WTC11 (cell line): ENCODE measurements around the gene UBE2D2. TPM values are rescaled to one million over a fixed set of nuclear protein-coding genes. Genes with fewer than 3 reads are reported as not detected.
A peak's percentile ranks its signal among the peaks of the same experiment; 100 is the strongest.

Experiments
- EMX1 ChIP-seq: fragments of 250-450 bp; sonication (Bioruptor Pico); IDR thresholded peaks from 2 replicates; pipeline ENCODE4 v1.8.0; 2021; ENCODE audit warnings: mild to moderate bottlenecking
- ETV6 ChIP-seq: sonication (generic); formaldehyde crosslinking; IDR thresholded peaks from 2 replicates; pipeline ENCODE4 v1.8.1; 2022; ENCODE audit warnings: mild to moderate bottlenecking, missing genetic modification reagents
- FOXJ3 ChIP-seq: sonication (generic); formaldehyde crosslinking; IDR thresholded peaks from 2 replicates; pipeline ENCODE4 v1.9.0; 2021; ENCODE audit warnings: missing genetic modification reagents, mild to moderate bottlenecking, borderline replicate concordance
- FOXK1 ChIP-seq: sonication (generic); formaldehyde crosslinking; IDR thresholded peaks from 2 replicates; pipeline ENCODE4 v1.8.0; 2022; ENCODE audit warnings: mild to moderate bottlenecking, moderate library complexity, missing genetic modification reagents
- GTF2I ChIP-seq: fragments of 250-450 bp; sonication (Bioruptor Pico); conservative IDR thresholded peaks from 2 replicates; pipeline ENCODE4 v1.4.0; 2021; ENCODE audit warnings: mild to moderate bottlenecking
- MYBL2 ChIP-seq: sonication (generic); formaldehyde crosslinking; IDR thresholded peaks from 2 replicates; pipeline ENCODE4 v1.8.1; 2023; ENCODE audit warnings: mild to moderate bottlenecking, moderate library complexity, missing genetic modification reagents
- NFE2L1 ChIP-seq: sonication (generic); formaldehyde crosslinking; IDR thresholded peaks from 2 replicates; pipeline ENCODE4 v1.8.1; 2023; ENCODE audit warnings: missing genetic modification reagents
- NFYB ChIP-seq: sonication (generic); formaldehyde crosslinking; conservative IDR thresholded peaks from 2 replicates; pipeline ENCODE4 v1.8.0; 2022; ENCODE audit warnings: low read depth, missing genetic modification reagents
- RORB ChIP-seq: fragments of 250-450 bp; sonication (Bioruptor Pico); IDR thresholded peaks from 2 replicates; pipeline ENCODE4 v1.9.0; 2021; ENCODE audit warnings: mild to moderate bottlenecking
- SMAD3 ChIP-seq: sonication (generic); formaldehyde crosslinking; IDR thresholded peaks from 2 replicates; pipeline ENCODE4 v1.8.0; 2022; ENCODE audit warnings: missing genetic modification reagents, mild to moderate bottlenecking, borderline replicate concordance
- SMAD4 ChIP-seq: sonication (generic); formaldehyde crosslinking; IDR thresholded peaks from 2 replicates; pipeline ENCODE4 v1.8.0; 2022; ENCODE audit warnings: mild to moderate bottlenecking, missing genetic modification reagents
- TEAD4 ChIP-seq: sonication (generic); formaldehyde crosslinking; IDR thresholded peaks from 2 replicates; pipeline ENCODE4 v1.8.0; 2022; ENCODE audit warnings: mild to moderate bottlenecking, missing genetic modification reagents
- TP53 ChIP-seq: sonication (generic); formaldehyde crosslinking; IDR thresholded peaks from 2 replicates; pipeline ENCODE4 v1.8.1; 2023; ENCODE audit warnings: mild to moderate bottlenecking, missing genetic modification reagents
- ZNF232 ChIP-seq: sonication (generic); formaldehyde crosslinking; IDR thresholded peaks from 2 replicates; pipeline ENCODE4 v1.8.0; 2022; ENCODE audit warnings: mild to moderate bottlenecking, missing genetic modification reagents
- total RNA-seq: library from RNA; stranded (reverse); gene quantifications from 3 replicates; pipeline ENCODE4 v1.2.3, GENCODE V29; 2021
- TF ChIP-seq, protein P1 (sequence below): sonication (generic); formaldehyde crosslinking; IDR thresholded peaks from 2 replicates; pipeline ENCODE4 v1.8.0; 2023; ENCODE audit warnings: missing genetic modification reagents
- TF ChIP-seq, protein P2 (sequence below): sonication (generic); formaldehyde crosslinking; IDR thresholded peaks from 2 replicates; pipeline ENCODE4 v1.8.0; 2022; ENCODE audit warnings: missing genetic modification reagents
- TF ChIP-seq, protein P3 (sequence below): sonication (generic); formaldehyde crosslinking; IDR thresholded peaks from 2 replicates; pipeline ENCODE4 v1.8.0; 2022; ENCODE audit warnings: mild to moderate bottlenecking, missing genetic modification reagents
- TF ChIP-seq, protein P4 (sequence below): fragments of 250-450 bp; sonication (Bioruptor Pico); IDR thresholded peaks from 2 replicates; pipeline ENCODE4 v1.9.0; 2021; ENCODE audit warnings: mild to moderate bottlenecking, borderline replicate concordance
- TF ChIP-seq, protein P5 (sequence below): sonication (generic); formaldehyde crosslinking; IDR thresholded peaks from 2 replicates; pipeline ENCODE4 v1.8.1; 2022; ENCODE audit warnings: low read depth, mild to moderate bottlenecking, moderate library complexity, missing genetic modification reagents, borderline replicate concordance
- TF ChIP-seq, protein P6 (sequence below): sonication (generic); formaldehyde crosslinking; IDR thresholded peaks from 2 replicates; pipeline ENCODE4 v1.8.1; 2022; ENCODE audit warnings: missing genetic modification reagents, borderline replicate concordance
- TF ChIP-seq, protein P7 (sequence below): fragments of 250-450 bp; sonication (Bioruptor Pico); IDR thresholded peaks from 2 replicates; pipeline ENCODE4 v1.9.0; 2021; ENCODE audit warnings: mild to moderate bottlenecking

The UBE2D2 gene
- total RNA-seq, 1 experiment from 2014 or later: 183 TPM

DNA sequence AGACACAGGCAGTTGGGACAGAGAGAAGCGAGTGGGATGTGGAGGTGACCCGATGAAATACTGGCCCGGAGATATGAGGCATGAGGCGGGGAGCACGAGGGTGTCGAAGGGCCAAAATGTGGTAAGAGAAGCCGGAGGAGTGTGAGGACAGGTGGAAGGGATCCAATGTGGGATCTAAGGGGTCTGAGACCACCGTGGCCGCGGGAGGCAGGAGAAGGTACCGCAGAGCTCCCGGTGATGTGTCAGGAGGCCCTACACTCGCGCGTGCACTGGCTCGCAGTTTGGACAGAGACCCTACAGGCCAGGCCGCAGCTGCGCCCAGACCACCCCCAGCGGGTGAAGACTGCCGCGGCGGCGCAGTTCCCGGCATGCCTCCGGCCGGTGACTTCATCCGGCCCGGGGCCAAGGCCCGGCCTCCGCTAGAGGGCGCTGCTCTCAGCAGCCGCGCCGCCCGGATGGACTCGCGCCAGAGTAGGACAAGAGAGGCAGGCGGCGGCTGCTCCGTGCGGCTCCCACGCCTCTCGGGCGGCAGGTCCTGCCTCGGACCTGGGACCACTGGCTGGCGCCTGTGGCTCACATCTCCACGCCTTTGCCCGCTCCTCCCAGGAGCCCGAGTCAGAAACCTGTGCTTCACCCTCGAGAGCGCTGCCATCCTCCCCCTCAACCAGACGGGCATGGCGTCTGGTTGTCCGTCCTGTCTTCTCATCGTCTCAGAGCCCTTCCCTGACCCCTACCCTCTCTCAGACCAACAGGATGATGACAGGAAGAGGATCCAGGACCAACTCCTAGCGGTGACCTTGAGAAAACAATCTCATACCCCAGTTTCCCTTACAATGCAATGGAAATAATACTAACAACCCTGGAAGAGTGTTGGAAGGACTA, 43.2 kb upstream of the UBE2D2 start (continued):
- TF ChIP-seq FOXJ3 (CRISPR knock-in tag) (no peak), ETV6 (CRISPR knock-in tag) (peak; percentile 91), NFE2L1 (CRISPR knock-in tag) (peak; percentile 30; the same call in 1 of the 2 replicates), GTF2I (no peak), EMX1 (CRISPR knock-in tag) (0 out of 2 replicates have a peak, but pooled peaks have one; percentile 20), SMAD3 (CRISPR knock-in tag) (peak; percentile 76; the same call in 1 of the 2 replicates), MYBL2 (CRISPR knock-in tag) (peak; percentile 69; the same call in 1 of the 2 replicates), ZNF232 (CRISPR knock-in tag) (peak; percentile 91), SMAD4 (CRISPR knock-in tag) (peak; percentile 25; the same call in 1 of the 2 replicates), NFYB (CRISPR knock-in tag) (0 out of 2 replicates have a peak, but pooled peaks have one; percentile 14), TEAD4 (CRISPR knock-in tag) (peak; percentile 23; the same call in 1 of the 2 replicates), TP53 (CRISPR knock-in tag) (peak; percentile 32; the same call in 1 of the 2 replicates), FOXK1 (CRISPR knock-in tag) (no peak), RORB (no peak)
- TF ChIP-seq, protein P1, sequence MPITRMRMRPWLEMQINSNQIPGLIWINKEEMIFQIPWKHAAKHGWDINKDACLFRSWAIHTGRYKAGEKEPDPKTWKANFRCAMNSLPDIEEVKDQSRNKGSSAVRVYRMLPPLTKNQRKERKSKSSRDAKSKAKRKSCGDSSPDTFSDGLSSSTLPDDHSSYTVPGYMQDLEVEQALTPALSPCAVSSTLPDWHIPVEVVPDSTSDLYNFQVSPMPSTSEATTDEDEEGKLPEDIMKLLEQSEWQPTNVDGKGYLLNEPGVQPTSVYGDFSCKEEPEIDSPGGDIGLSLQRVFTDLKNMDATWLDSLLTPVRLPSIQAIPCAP (CRISPR knock-in tag): peak; percentile 65; the same call in 1 of the 2 replicates
- TF ChIP-seq, protein P2, sequence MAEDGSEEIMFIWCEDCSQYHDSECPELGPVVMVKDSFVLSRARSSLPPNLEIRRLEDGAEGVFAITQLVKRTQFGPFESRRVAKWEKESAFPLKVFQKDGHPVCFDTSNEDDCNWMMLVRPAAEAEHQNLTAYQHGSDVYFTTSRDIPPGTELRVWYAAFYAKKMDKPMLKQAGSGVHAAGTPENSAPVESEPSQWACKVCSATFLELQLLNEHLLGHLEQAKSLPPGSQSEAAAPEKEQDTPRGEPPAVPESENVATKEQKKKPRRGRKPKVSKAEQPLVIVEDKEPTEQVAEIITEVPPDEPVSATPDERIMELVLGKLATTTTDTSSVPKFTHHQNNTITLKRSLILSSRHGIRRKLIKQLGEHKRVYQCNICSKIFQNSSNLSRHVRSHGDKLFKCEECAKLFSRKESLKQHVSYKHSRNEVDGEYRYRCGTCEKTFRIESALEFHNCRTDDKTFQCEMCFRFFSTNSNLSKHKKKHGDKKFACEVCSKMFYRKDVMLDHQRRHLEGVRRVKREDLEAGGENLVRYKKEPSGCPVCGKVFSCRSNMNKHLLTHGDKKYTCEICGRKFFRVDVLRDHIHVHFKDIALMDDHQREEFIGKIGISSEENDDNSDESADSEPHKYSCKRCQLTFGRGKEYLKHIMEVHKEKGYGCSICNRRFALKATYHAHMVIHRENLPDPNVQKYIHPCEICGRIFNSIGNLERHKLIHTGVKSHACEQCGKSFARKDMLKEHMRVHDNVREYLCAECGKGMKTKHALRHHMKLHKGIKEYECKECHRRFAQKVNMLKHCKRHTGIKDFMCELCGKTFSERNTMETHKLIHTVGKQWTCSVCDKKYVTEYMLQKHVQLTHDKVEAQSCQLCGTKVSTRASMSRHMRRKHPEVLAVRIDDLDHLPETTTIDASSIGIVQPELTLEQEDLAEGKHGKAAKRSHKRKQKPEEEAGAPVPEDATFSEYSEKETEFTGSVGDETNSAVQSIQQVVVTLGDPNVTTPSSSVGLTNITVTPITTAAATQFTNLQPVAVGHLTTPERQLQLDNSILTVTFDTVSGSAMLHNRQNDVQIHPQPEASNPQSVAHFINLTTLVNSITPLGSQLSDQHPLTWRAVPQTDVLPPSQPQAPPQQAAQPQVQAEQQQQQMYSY (CRISPR knock-in tag): peak; percentile 70
- TF ChIP-seq, protein P3, sequence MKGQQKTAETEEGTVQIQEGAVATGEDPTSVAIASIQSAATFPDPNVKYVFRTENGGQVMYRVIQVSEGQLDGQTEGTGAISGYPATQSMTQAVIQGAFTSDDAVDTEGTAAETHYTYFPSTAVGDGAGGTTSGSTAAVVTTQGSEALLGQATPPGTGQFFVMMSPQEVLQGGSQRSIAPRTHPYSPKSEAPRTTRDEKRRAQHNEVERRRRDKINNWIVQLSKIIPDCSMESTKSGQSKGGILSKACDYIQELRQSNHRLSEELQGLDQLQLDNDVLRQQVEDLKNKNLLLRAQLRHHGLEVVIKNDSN: peak; percentile 67; the same call in 1 of the 2 replicates
- TF ChIP-seq, protein P4, sequence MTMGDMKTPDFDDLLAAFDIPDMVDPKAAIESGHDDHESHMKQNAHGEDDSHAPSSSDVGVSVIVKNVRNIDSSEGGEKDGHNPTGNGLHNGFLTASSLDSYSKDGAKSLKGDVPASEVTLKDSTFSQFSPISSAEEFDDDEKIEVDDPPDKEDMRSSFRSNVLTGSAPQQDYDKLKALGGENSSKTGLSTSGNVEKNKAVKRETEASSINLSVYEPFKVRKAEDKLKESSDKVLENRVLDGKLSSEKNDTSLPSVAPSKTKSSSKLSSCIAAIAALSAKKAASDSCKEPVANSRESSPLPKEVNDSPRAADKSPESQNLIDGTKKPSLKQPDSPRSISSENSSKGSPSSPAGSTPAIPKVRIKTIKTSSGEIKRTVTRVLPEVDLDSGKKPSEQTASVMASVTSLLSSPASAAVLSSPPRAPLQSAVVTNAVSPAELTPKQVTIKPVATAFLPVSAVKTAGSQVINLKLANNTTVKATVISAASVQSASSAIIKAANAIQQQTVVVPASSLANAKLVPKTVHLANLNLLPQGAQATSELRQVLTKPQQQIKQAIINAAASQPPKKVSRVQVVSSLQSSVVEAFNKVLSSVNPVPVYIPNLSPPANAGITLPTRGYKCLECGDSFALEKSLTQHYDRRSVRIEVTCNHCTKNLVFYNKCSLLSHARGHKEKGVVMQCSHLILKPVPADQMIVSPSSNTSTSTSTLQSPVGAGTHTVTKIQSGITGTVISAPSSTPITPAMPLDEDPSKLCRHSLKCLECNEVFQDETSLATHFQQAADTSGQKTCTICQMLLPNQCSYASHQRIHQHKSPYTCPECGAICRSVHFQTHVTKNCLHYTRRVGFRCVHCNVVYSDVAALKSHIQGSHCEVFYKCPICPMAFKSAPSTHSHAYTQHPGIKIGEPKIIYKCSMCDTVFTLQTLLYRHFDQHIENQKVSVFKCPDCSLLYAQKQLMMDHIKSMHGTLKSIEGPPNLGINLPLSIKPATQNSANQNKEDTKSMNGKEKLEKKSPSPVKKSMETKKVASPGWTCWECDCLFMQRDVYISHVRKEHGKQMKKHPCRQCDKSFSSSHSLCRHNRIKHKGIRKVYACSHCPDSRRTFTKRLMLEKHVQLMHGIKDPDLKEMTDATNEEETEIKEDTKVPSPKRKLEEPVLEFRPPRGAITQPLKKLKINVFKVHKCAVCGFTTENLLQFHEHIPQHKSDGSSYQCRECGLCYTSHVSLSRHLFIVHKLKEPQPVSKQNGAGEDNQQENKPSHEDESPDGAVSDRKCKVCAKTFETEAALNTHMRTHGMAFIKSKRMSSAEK: no peak
- TF ChIP-seq, protein P5, sequence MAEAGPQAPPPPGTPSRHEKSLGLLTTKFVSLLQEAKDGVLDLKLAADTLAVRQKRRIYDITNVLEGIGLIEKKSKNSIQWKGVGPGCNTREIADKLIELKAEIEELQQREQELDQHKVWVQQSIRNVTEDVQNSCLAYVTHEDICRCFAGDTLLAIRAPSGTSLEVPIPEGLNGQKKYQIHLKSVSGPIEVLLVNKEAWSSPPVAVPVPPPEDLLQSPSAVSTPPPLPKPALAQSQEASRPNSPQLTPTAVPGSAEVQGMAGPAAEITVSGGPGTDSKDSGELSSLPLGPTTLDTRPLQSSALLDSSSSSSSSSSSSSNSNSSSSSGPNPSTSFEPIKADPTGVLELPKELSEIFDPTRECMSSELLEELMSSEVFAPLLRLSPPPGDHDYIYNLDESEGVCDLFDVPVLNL: no peak
- TF ChIP-seq, protein P6, sequence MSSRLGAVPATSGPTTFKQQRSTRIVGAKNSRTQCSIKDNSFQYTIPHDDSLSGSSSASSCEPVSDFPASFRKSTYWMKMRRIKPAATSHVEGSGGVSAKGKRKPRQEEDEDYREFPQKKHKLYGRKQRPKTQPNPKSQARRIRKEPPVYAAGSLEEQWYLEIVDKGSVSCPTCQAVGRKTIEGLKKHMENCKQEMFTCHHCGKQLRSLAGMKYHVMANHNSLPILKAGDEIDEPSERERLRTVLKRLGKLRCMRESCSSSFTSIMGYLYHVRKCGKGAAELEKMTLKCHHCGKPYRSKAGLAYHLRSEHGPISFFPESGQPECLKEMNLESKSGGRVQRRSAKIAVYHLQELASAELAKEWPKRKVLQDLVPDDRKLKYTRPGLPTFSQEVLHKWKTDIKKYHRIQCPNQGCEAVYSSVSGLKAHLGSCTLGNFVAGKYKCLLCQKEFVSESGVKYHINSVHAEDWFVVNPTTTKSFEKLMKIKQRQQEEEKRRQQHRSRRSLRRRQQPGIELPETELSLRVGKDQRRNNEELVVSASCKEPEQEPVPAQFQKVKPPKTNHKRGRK (CRISPR knock-in tag): no peak
- TF ChIP-seq, protein P7, sequence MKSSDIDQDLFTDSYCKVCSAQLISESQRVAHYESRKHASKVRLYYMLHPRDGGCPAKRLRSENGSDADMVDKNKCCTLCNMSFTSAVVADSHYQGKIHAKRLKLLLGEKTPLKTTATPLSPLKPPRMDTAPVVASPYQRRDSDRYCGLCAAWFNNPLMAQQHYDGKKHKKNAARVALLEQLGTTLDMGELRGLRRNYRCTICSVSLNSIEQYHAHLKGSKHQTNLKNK (CRISPR knock-in tag): no peak
